ENCODE measurements around the gene SLC25A25. TPM values are rescaled to one million over a fixed set of nuclear protein-coding genes. Genes with fewer than 3 reads are reported as not detected.

SLC25A25 gene
- polyA plus RNA-seq, 5 donors, result 12.8 to 16.1 (median 13.1) TPM

DNA sequence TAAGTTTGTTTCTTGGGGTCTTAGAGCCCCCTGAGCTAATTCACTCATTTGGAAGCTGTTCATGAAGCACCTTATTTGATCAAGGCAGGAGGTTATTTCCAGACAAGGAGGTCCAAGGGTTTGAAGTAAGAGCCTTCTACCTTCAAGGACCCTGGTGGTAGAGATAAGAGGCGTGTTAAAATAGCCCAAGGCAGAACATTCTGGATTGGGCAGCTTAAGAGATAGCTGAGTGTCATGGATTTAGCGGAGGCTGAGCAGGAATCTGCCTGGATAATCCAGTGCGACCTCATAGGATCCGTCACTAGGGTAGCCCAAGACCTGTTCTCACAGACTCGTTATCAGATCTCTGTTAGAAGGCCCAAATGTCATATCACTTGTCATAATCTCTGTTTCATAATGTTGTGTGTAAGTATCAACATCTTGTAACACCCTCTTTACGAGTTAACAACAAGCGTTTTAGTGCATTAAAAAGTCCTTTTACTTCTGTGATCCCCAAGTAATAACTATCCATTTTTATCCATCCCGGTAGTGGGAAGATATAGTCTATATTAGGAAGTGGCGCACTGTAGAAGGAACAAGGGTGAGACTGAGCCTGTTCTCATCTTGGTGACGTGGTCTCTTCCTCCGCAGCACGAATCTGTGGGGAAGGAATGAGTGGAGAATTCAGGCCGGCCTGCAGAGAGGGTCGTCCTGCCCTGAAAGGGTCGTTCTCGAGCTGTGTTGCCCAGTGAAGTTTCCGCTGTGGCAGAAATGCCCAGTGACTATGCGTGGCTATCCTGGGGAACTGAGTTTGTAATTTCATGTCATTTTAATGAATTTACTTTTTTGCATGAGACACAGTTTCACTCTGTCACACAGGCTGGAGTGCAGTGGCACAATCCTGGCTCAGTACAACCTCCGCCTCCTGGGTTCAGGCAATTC is 28.8 kb downstream of the SLC25A25 start:
- DNase-seq, result no peak

- DNase-seq, result no peak
These were observed 29.7 kb downstream of the SLC25A25 start for GRCh38 chr9:128097543-128098296.

GRCh38 chr9:128098297-128099230 is 30.5 kb downstream of the SLC25A25 start:
- peak; percentile 83 to 85 for DNase-seq

DNA sequence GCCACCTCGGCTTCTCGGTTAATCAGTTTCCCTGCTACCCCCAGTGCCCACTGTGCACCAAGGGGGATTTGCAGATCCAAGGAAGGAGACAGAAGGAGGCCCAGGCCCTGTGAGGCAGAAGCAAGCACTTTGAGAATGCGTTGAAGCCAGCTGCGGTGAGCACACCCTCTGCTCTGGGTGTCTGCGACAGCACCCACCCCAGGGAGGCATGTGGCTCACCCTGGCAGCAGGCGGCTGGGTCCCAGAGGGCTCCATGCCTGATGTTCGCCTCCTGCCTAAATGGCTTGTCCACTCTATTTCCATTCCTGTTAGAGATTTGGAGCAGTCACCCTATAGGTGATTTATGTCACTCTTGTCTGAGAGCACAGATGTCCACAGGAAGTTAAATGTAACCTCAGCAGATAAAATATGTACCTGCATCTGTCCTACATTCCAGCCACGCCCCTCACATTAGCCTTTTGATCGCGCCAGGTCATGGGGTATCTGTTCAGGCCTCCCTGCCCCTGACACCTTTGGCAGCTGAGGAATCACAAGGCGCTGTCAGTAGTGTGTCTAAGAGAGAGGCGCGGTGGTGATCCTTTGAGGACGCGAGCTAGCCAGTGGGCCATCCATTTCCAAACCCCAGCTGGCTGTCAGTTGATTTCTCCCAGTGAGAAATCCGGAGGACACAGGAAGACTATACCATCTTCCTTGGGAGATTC is 31.3 kb downstream of the SLC25A25 start:
- DNase-seq, result no peak

GRCh38 chr9:128099932-128100491 is 32.0 kb downstream of the SLC25A25 start:
- DNase-seq, result no peak

GRCh38 chr9:128100581-128100980 is 32.5 kb downstream of the SLC25A25 start:
- DNase-seq, result no peak

GRCh38 chr9:128101231-128101661 is 33.2 kb downstream of the SLC25A25 start:
- DNase-seq, result no peak

GRCh38 chr9:128101690-128102089 is 33.7 kb downstream of the SLC25A25 start:
- DNase-seq, result no peak

DNA sequence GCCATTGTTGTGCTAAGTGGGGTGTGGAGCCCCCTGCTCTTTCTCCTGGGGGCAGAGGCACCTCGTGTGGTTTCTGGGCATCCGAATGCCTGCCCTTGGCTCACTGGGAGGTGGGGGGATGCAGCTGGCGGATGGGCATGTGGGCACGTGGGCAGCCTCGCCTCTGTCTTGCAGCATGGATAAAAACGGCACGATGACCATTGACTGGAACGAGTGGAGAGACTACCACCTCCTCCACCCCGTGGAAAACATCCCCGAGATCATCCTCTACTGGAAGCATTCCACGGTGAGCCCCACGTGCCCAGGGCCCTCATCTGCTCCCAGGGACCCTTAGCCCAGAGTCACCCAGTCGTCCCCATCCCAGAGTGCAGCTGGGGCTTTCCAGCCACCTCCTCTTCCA is 34.2 kb downstream of the SLC25A25 start:
- no peak for DNase-seq

GRCh38 chr9:128102861-128103588 is 35.0 kb downstream of the SLC25A25 start:
- DNase-seq, result no peak

- no peak for DNase-seq
These were observed 35.5 kb downstream of the SLC25A25 start for GRCh38 chr9:128103589-128103962.

- DNase-seq, result no peak
These were observed 36.2 kb downstream of the SLC25A25 start for GRCh38 chr9:128104171-128104618.

GRCh38 chr9:128105538-128106175 is 37.6 kb downstream of the SLC25A25 start:
- no peak for DNase-seq

DNA sequence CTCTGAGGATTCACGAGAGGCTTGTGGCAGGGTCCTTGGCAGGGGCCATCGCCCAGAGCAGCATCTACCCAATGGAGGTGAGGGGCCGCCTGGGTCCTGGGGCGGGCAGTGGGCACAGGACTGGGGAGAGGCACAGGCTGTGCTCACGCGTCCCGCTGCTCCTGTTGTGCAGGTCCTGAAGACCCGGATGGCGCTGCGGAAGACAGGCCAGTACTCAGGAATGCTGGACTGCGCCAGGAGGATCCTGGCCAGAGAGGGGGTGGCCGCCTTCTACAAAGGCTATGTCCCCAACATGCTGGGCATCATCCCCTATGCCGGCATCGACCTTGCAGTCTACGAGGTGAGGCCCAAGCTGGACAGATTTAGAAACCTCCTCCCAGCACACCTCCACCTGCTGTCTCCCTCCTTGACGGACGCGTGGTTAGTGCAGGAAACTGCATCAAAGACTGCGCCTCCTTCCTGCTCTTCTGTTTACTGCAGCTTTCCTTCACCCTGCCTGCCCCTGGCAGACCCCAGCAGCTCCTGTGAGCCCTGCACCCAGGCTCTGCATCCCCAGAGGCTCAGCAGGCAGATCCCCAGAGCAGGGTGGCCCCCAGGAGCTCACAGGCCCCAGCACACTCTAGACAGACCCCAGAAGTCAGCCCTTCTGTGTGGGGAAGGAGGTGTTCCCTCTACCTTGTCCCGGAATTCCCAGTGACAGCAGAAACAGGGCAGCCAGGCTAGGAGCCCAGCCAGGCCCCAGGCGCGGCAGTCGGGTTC is 38.3 kb downstream of the SLC25A25 start:
- no peak for DNase-seq

GRCh38 chr9:128106940-128107467 is 39.0 kb downstream of the SLC25A25 start:
- DNase-seq, result no peak

DNA sequence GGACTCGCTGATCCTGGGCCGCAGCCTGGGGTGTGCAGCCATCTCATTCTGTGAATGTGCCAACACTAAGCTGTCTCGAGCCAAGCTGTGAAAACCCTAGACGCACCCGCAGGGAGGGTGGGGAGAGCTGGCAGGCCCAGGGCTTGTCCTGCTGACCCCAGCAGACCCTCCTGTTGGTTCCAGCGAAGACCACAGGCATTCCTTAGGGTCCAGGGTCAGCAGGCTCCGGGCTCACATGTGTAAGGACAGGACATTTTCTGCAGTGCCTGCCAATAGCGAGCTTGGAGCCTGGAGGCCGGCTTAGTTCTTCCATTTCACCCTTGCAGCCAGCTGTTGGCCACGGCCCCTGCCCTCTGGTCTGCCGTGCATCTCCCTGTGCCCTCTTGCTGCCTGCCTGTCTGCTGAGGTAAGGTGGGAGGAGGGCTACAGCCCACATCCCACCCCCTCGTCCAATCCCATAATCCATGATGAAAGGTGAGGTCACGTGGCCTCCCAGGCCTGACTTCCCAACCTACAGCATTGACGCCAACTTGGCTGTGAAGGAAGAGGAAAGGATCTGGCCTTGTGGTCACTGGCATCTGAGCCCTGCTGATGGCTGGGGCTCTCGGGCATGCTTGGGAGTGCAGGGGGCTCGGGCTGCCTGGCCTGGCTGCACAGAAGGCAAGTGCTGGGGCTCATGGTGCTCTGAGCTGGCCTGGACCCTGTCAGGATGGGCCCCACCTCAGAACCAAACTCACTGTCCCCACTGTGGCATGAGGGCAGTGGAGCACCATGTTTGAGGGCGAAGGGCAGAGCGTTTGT is 39.6 kb downstream of the SLC25A25 start:
- no peak for DNase-seq

DNA sequence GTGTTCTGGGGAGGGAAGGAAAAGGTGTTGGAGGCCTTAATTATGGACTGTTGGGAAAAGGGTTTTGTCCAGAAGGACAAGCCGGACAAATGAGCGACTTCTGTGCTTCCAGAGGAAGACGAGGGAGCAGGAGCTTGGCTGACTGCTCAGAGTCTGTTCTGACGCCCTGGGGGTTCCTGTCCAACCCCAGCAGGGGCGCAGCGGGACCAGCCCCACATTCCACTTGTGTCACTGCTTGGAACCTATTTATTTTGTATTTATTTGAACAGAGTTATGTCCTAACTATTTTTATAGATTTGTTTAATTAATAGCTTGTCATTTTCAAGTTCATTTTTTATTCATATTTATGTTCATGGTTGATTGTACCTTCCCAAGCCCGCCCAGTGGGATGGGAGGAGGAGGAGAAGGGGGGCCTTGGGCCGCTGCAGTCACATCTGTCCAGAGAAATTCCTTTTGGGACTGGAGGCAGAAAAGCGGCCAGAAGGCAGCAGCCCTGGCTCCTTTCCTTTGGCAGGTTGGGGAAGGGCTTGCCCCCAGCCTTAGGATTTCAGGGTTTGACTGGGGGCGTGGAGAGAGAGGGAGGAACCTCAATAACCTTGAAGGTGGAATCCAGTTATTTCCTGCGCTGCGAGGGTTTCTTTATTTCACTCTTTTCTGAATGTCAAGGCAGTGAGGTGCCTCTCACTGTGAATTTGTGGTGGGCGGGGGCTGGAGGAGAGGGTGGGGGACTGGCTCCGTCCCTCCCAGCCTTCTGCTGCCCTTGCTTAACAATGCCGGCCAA is 40.4 kb downstream of the SLC25A25 start:
- DNase-seq, result no peak

All from right lung (tissue), 5 donors.